Panc1 (cell line): ENCODE measurements around the gene GDE1.

Experiments
- CTCF ChIP-seq: fragments of 450-650 bp; IDR thresholded peaks from 2 replicates; pipeline ENCODE4 v1.5.1; 2017; ENCODE audit warnings: mild to moderate bottlenecking
- SIN3A ChIP-seq: IDR thresholded peaks from 2 replicates; pipeline ENCODE4 v1.6.1; 2012; ENCODE audit warnings: low read depth, mild to moderate bottlenecking, low read length, moderate library complexity, borderline replicate concordance; ENCODE audit not compliant: insufficient read depth
- TF ChIP-seq, protein P1 (sequence below), 2 experiments: IDR thresholded peaks; 2 replicates each; pipeline ENCODE4 v1.6.1; 2011 to 2012; ENCODE audit warnings: low read depth in 2 of 2, control low read depth in 1 of 2, low read length in 1 of 2, mild to moderate bottlenecking in 1 of 2, moderate library complexity in 1 of 2; ENCODE audit not compliant: insufficient read depth in 1 of 2

- TF ChIP-seq, protein P1, sequence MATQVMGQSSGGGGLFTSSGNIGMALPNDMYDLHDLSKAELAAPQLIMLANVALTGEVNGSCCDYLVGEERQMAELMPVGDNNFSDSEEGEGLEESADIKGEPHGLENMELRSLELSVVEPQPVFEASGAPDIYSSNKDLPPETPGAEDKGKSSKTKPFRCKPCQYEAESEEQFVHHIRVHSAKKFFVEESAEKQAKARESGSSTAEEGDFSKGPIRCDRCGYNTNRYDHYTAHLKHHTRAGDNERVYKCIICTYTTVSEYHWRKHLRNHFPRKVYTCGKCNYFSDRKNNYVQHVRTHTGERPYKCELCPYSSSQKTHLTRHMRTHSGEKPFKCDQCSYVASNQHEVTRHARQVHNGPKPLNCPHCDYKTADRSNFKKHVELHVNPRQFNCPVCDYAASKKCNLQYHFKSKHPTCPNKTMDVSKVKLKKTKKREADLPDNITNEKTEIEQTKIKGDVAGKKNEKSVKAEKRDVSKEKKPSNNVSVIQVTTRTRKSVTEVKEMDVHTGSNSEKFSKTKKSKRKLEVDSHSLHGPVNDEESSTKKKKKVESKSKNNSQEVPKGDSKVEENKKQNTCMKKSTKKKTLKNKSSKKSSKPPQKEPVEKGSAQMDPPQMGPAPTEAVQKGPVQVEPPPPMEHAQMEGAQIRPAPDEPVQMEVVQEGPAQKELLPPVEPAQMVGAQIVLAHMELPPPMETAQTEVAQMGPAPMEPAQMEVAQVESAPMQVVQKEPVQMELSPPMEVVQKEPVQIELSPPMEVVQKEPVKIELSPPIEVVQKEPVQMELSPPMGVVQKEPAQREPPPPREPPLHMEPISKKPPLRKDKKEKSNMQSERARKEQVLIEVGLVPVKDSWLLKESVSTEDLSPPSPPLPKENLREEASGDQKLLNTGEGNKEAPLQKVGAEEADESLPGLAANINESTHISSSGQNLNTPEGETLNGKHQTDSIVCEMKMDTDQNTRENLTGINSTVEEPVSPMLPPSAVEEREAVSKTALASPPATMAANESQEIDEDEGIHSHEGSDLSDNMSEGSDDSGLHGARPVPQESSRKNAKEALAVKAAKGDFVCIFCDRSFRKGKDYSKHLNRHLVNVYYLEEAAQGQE (IDR thresholded peaks at IDR 0.05; ENCODE audit: insufficient read depth in 1 of 2, low read depth in 2 of 2, low read length in 1 of 2), result no peak
- TF ChIP-seq CTCF, result no peak
- TF ChIP-seq SIN3A, result no peak
These were observed 35.8 kb downstream of the GDE1 start for GRCh38 chr16:19486051-19486450.
